Trophoblast cell (in vitro differentiated cells and primary cell): ENCODE data around the gene LZTS3.
"Not testable (repeated sequence)": the region's sequence is repeated elsewhere in the genome, so short reads cannot be mapped to it uniquely, and the experiment has no call there.

ENCODE experiments used
- DNase-seq, 2 donors: peaks; one replicate each; pipeline ENCODE4 v3.0.0-alpha.2; 2016
- H2AFZ ChIP-seq: 2 replicates; pipeline ENCODE4 v1.6.1; 2013; ENCODE audit warnings: low read length, moderate library complexity, mild to moderate bottlenecking; ENCODE audit not compliant: insufficient read depth, poor library complexity
- H2AK5ac ChIP-seq: 2 replicates; pipeline ENCODE4 v1.6.1; 2013; ENCODE audit warnings: mild to moderate bottlenecking, low read length
- H2BK120ac ChIP-seq: 2 replicates; pipeline ENCODE4 v1.6.1; 2013; ENCODE audit warnings: low read length, mild to moderate bottlenecking, moderate library complexity; ENCODE audit not compliant: insufficient read depth, poor library complexity
- H2BK12ac ChIP-seq: 2 replicates; pipeline ENCODE4 v1.6.1; 2013; ENCODE audit warnings: mild to moderate bottlenecking, low read length, moderate library complexity
- H2BK5ac ChIP-seq: 2 replicates; pipeline ENCODE4 v1.6.1; 2013; ENCODE audit warnings: low read length, low read depth, moderate library complexity, mild to moderate bottlenecking; ENCODE audit not compliant: poor library complexity
- H3K14ac ChIP-seq: 2 replicates; pipeline ENCODE4 v1.6.1; 2013; ENCODE audit warnings: mild to moderate bottlenecking, low read length
- H3K18ac ChIP-seq: 2 replicates; pipeline ENCODE4 v1.6.1; 2013; ENCODE audit warnings: mild to moderate bottlenecking, low read length
- H3K23ac ChIP-seq: 2 replicates; pipeline ENCODE4 v1.6.1; 2013; ENCODE audit warnings: low read length
- H3K27ac ChIP-seq: 2 replicates; pipeline ENCODE4 v1.5.1; 2013; ENCODE audit warnings: low read depth, mild to moderate bottlenecking, inconsistent platforms, low read length, moderate library complexity
- H3K27me3 ChIP-seq: 2 replicates; pipeline ENCODE4 v1.6.1; 2013; ENCODE audit warnings: inconsistent platforms, mild to moderate bottlenecking, low read length, moderate library complexity; ENCODE audit not compliant: insufficient read depth
- H3K36me3 ChIP-seq, 2 experiments: 1 replicate in 1 of 2; 2 replicates in 1 of 2; pipeline ENCODE4 v1.6.1; 2013; ENCODE audit warnings: low read length in 2 of 2, mild to moderate bottlenecking in 2 of 2, moderate library complexity in 1 of 2; ENCODE audit not compliant: insufficient read depth in 2 of 2, control insufficient read depth in 1 of 2
- H3K4ac ChIP-seq: 2 replicates; pipeline ENCODE4 v1.6.1; 2013; ENCODE audit warnings: low read depth, mild to moderate bottlenecking, low read length, moderate library complexity
- H3K4me1 ChIP-seq, 2 experiments: 1 replicate in 1 of 2; 2 replicates in 1 of 2; pipeline ENCODE4 v1.6.1; 2013; ENCODE audit warnings: low read length in 2 of 2, mild to moderate bottlenecking in 2 of 2, moderate library complexity in 1 of 2; ENCODE audit not compliant: insufficient read depth in 2 of 2, control insufficient read depth in 1 of 2
- H3K4me2 ChIP-seq: 2 replicates; pipeline ENCODE4 v1.6.1; 2013; ENCODE audit warnings: inconsistent platforms, mild to moderate bottlenecking, low read length, moderate library complexity
- H3K4me3 ChIP-seq: 2 replicates; pipeline ENCODE4 v1.5.1; 2013; ENCODE audit warnings: mild to moderate bottlenecking, low read depth, low read length, inconsistent platforms
- H3K79me1 ChIP-seq: one replicate; pipeline ENCODE4 v1.6.1; 2013; ENCODE audit warnings: low read length
- H3K79me2 ChIP-seq: 2 replicates; pipeline ENCODE4 v1.6.1; 2013; ENCODE audit warnings: low read length, mild to moderate bottlenecking; ENCODE audit not compliant: control insufficient read depth, insufficient read depth, poor library complexity
- H3K9ac ChIP-seq: 2 replicates; pipeline ENCODE4 v1.6.1; 2013; ENCODE audit warnings: mild to moderate bottlenecking, low read length
- H3K9me3 ChIP-seq: 2 replicates; pipeline ENCODE4 v1.6.1; 2013; ENCODE audit warnings: low read depth, mild to moderate bottlenecking, control low read depth, inconsistent platforms, low read length; ENCODE audit not compliant: insufficient read depth
- H4K12ac ChIP-seq: 2 replicates; pipeline ENCODE4 v1.6.1; 2013; ENCODE audit warnings: low read depth, mild to moderate bottlenecking, low read length, moderate library complexity
- H4K8ac ChIP-seq: 2 replicates; pipeline ENCODE4 v1.6.1; 2013; ENCODE audit warnings: low read depth, mild to moderate bottlenecking, low read length, moderate library complexity
- H4K91ac ChIP-seq: one replicate; pipeline ENCODE4 v1.6.1; 2013; ENCODE audit warnings: low read depth, mild to moderate bottlenecking, low read length, moderate library complexity
- WGBS: extraction: QIAGEN DNeasy Blood & Tissue Kit; methylation state at CpG from one replicate; pipeline ENCODE4 v1.1.7; 2013; ENCODE audit warnings: missing lambda C conversion rate; ENCODE audit not compliant: insufficient read length, insufficient coverage; ENCODE audit errors: extremely low coverage; 5-methylcytosine and 5-hydroxymethylcytosine counted together

LZTS3 gene

GRCh38 chr20:3152057-3152644 lies 21.2 kb downstream of the LZTS3 start:
- not testable (repeated sequence) for H2BK120ac ChIP-seq, DNase-seq, H3K23ac ChIP-seq, H3K4me2 ChIP-seq, H4K8ac ChIP-seq, H3K4me3 ChIP-seq, H3K9ac ChIP-seq, H3K14ac ChIP-seq, H2BK5ac ChIP-seq, H4K91ac ChIP-seq, H2AFZ ChIP-seq, H3K79me2 ChIP-seq, H2AK5ac ChIP-seq, H3K9me3 ChIP-seq, H4K12ac ChIP-seq, H3K79me1 ChIP-seq, H3K27me3 ChIP-seq, H3K18ac ChIP-seq, H3K27ac ChIP-seq, H3K4me1 ChIP-seq, H2BK12ac ChIP-seq
- no CpG with 5 or more reads among the region's 10 CpGs for WGBS
- H3K36me3 ChIP-seq: peaks cover 14 to 22% of the 10 kb centered on the region in 2 experiments
- H3K4ac ChIP-seq: peak overlapping the region; percentile 56

DNA sequence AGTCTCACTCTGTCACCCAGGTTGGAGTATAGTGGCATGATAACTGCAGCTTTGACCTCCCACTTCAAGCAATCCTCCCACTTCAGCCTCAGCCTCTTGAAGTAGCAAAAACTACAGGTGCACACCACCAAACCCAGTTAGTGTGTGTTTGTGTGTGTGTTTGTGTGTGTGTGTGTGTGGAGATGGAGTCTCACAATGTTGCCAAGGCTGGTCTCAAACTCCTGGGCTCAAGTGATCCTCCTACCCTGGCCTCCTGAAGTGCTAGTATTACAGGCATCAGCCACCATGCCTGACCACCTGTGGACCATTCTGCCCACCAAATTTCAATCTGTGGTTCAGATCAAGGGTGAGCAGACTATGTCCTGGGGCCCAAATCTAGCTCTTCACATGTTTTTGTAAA lies 22.4 kb downstream of the LZTS3 start:
- Histone ChIP-seq H4K8ac (no peak overlapping the region), H4K12ac (no peak overlapping the region), H2BK120ac (no peak overlapping the region), H3K18ac (no peak overlapping the region), H2AFZ (no peak overlapping the region), H3K23ac (no peak overlapping the region), H3K4ac (no peak overlapping the region), H3K4me2 (no peak overlapping the region), H3K36me3 (peaks cover 17 to 28% of the 10 kb centered on the region in 2 experiments), H3K79me1 (no peaks in the 10 kb centered on the region), H3K4me3 (no peak overlapping the region), H4K91ac (no peak overlapping the region), H2BK12ac (no peak overlapping the region), H3K9me3 (no peaks in the 10 kb centered on the region), H3K27me3 (no peaks in the 10 kb centered on the region), H3K9ac (no peak overlapping the region), H2BK5ac (no peak overlapping the region), H3K27ac (no peak overlapping the region), H2AK5ac (no peak overlapping the region), H3K4me1 (no peaks in the 10 kb centered on the region), H3K79me2 (no peaks in the 10 kb centered on the region), H3K14ac (no peak overlapping the region)
- no peak for DNase-seq

DNA sequence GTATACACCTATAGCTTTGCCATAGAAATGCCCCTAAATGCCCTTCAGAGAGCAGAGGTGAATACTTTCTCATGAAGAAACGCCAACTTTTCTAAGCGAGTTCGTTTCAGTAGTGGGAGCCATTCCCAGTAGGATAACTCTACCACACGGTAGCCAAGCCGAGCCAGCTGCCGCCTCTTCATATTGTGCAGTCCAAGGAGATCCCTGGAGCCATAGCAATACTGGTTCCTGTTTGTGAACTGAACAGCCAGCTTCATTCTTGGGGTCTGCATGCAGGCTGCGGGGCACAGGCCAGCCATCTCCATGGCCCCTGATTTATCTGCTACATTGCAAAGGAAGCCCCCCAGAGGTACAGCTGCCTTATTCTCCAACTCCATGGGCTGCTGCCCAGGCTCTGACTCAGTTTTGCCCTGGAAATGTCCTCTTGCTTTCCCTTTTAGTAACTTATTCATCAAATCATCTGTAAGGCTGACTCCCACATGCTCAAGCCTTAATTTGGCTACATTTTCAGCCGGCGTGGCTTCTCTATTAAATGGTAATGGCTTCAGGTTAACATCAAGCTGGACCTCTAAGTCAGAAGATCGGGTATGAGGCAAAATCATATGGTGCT lies 26.5 kb downstream of the LZTS3 start:
- Histone ChIP-seq H3K4me3 (no peak overlapping the region), H3K79me2 (no peaks in the 10 kb centered on the region), H3K4ac (no peak overlapping the region), H3K14ac (no peak overlapping the region), H2AK5ac (no peak overlapping the region), H4K8ac (no peak overlapping the region), H3K9ac (no peak overlapping the region), H3K23ac (no peak overlapping the region), H3K36me3 (peaks cover 13 to 25% of the 10 kb centered on the region in 2 experiments), H3K79me1 (no peaks in the 10 kb centered on the region), H2BK5ac (no peak overlapping the region), H4K12ac (no peak overlapping the region), H2BK120ac (no peak overlapping the region), H3K4me2 (no peak overlapping the region), H3K4me1 (no peaks in the 10 kb centered on the region), H3K18ac (no peak overlapping the region), H2BK12ac (no peak overlapping the region), H4K91ac (no peak overlapping the region), H3K27me3 (no peaks in the 10 kb centered on the region), H3K27ac (no peak overlapping the region), H2AFZ (no peak overlapping the region), H3K9me3 (no peaks in the 10 kb centered on the region)
- no CpG with 5 or more reads among the region's 10 CpGs for WGBS
- no peak for DNase-seq

DNA sequence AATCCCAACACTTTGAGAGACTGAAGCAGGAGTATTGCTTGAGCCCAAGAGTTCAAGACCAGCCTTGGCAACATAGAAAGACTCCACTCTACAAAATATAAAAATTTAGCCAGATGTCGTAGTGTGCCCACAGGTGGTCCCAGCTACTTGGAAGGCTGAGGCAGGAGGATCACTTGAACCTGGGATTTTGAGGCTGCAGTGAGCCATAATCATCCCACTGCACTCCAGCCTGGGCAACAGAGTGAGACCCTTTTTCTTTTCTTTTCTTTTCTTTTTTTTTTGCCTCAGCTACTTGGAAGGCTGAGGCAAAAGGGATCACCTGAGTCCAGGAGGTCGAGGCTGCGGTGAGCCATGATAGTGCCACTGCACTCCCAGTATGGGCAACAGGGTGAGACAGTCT lies 31.6 kb downstream of the LZTS3 start:
- Histone ChIP-seq H3K4me2 (no peak overlapping the region), H3K79me1 (no peaks in the 10 kb centered on the region), H3K18ac (no peak overlapping the region), H3K36me3 (peaks cover 2 to 3% of the 10 kb centered on the region in 2 experiments), H4K8ac (no peak overlapping the region), H2AK5ac (no peak overlapping the region), H3K27me3 (no peaks in the 10 kb centered on the region), H3K4me1 (no peaks in the 10 kb centered on the region), H4K91ac (no peak overlapping the region), H2BK5ac (no peak overlapping the region), H3K23ac (no peak overlapping the region), H3K79me2 (no peaks in the 10 kb centered on the region), H3K9ac (no peak overlapping the region), H3K9me3 (no peaks in the 10 kb centered on the region), H2AFZ (no peak overlapping the region), H2BK12ac (no peak overlapping the region), H3K4me3 (no peak overlapping the region), H2BK120ac (no peak overlapping the region), H3K4ac (no peak overlapping the region), H3K27ac (no peak overlapping the region), H4K12ac (no peak overlapping the region), H3K14ac (no peak overlapping the region)
- no CpG with 5 or more reads among the region's 3 CpGs for WGBS
- DNase-seq: no peak
